ACC112 (cell line): ENCODE measurements around the gene UPF3A.
"Not testable (repeated sequence)": the region's sequence is repeated elsewhere in the genome, so short reads cannot be mapped to it uniquely, and the experiment has no call there.

Experiments used
- H2AFZ ChIP-seq: fragments of 200-600 bp; sonication (generic); one replicate; pipeline ENCODE4 v1.6.0; 2017; ENCODE audit warnings: antibody characterized with exemption, low read length; ENCODE audit not compliant: unreplicated experiment
- H3K27ac ChIP-seq: fragments of 200-600 bp; sonication (generic); 2 replicates; pipeline ENCODE4 v1.5.1; 2014; ENCODE audit warnings: low read depth, mild to moderate bottlenecking, antibody characterized with exemption, low read length, moderate library complexity
- H3K27me3 ChIP-seq: fragments of 200-600 bp; sonication (generic); 2 replicates; pipeline ENCODE4 v1.6.1; 2014; ENCODE audit warnings: mild to moderate bottlenecking, antibody characterized with exemption, low read length, moderate library complexity, mixed read lengths; ENCODE audit not compliant: insufficient read depth
- H3K36me3 ChIP-seq: fragments of 200-600 bp; sonication (generic); 2 replicates; pipeline ENCODE4 v1.6.1; 2016; ENCODE audit warnings: mild to moderate bottlenecking, antibody characterized with exemption, low read length, moderate library complexity, mixed read lengths; ENCODE audit not compliant: insufficient read depth
- H3K4me1 ChIP-seq: fragments of 200-600 bp; sonication (generic); one replicate; pipeline ENCODE4 v1.6.1; 2016; ENCODE audit warnings: low read length, mixed read lengths; ENCODE audit not compliant: insufficient read depth, unreplicated experiment, control insufficient read depth
- H3K4me3 ChIP-seq: fragments of 200-600 bp; sonication (generic); 2 replicates; pipeline ENCODE4 v1.5.1; 2014; ENCODE audit warnings: mild to moderate bottlenecking, low read depth, low read length
- H3K79me2 ChIP-seq: fragments of 200-600 bp; sonication (generic); one replicate; pipeline ENCODE4 v1.6.0; 2016; ENCODE audit warnings: low read length; ENCODE audit not compliant: control insufficient read depth, unreplicated experiment, insufficient read depth

UPF3A gene

GRCh38 chr13:114318624-114319023 lies 37.2 kb downstream of the UPF3A start:
- Histone ChIP-seq H3K79me2 (peaks cover 71% of the 10 kb centered on the region), H3K4me3 (no peak overlapping the region), H3K27ac (no peak overlapping the region), H2AFZ (no peak overlapping the region), H3K36me3 (peaks cover 31% of the 10 kb centered on the region), H3K27me3 (no peaks in the 10 kb centered on the region), H3K4me1 (peaks cover 29% of the 10 kb centered on the region)

GRCh38 chr13:114319441-114319913 lies 38.1 kb downstream of the UPF3A start:
- Histone ChIP-seq H3K27me3 (no peaks in the 10 kb centered on the region), H3K4me1 (peaks cover 27% of the 10 kb centered on the region), H3K79me2 (peaks cover 71% of the 10 kb centered on the region), H3K36me3 (peaks cover 40% of the 10 kb centered on the region), H3K4me3 (no peak overlapping the region), H3K27ac (peak overlapping the region; percentile 31), H2AFZ (no peak overlapping the region)

GRCh38 chr13:114320065-114320464 lies 38.7 kb downstream of the UPF3A start:
- Histone ChIP-seq H2AFZ (no peak overlapping the region), H3K79me2 (peaks cover 71% of the 10 kb centered on the region), H3K4me1 (peaks cover 27% of the 10 kb centered on the region), H3K4me3 (no peak overlapping the region), H3K27ac (no peak overlapping the region), H3K36me3 (peaks cover 45% of the 10 kb centered on the region), H3K27me3 (no peaks in the 10 kb centered on the region)

GRCh38 chr13:114321256-114321655 lies 39.9 kb downstream of the UPF3A start:
- Histone ChIP-seq H2AFZ (no peak overlapping the region), H3K36me3 (peaks cover 57% of the 10 kb centered on the region), H3K4me1 (peaks cover 27% of the 10 kb centered on the region), H3K27me3 (no peaks in the 10 kb centered on the region), H3K27ac (no peak overlapping the region), H3K4me3 (no peak overlapping the region), H3K79me2 (peaks cover 62% of the 10 kb centered on the region)

- Histone ChIP-seq H3K27ac (no peak overlapping the region), H3K4me1 (peaks cover 14% of the 10 kb centered on the region), H3K4me3 (no peak overlapping the region), H3K36me3 (peaks cover 57% of the 10 kb centered on the region), H2AFZ (no peak overlapping the region), H3K79me2 (peaks cover 43% of the 10 kb centered on the region), H3K27me3 (no peaks in the 10 kb centered on the region)
These were observed 41.9 kb downstream of the UPF3A start for GRCh38 chr13:114323349-114323748.

GRCh38 chr13:114324334-114324733 lies 42.9 kb downstream of the UPF3A start:
- no peak overlapping the region for H3K27ac ChIP-seq
- H3K27me3 ChIP-seq, result no peaks in the 10 kb centered on the region
- H3K4me3 ChIP-seq, result no peak overlapping the region
- peaks cover 35% of the 10 kb centered on the region for H3K79me2 ChIP-seq
- no peak overlapping the region for H2AFZ ChIP-seq
- H3K4me1 ChIP-seq, result peaks cover 7% of the 10 kb centered on the region
- peaks cover 57% of the 10 kb centered on the region for H3K36me3 ChIP-seq

GRCh38 chr13:114325729-114326128 lies 44.3 kb downstream of the UPF3A start:
- no peaks in the 10 kb centered on the region for H3K27me3 ChIP-seq
- H3K27ac ChIP-seq, result no peak overlapping the region
- peaks cover 23% of the 10 kb centered on the region for H3K79me2 ChIP-seq
- no peak overlapping the region for H3K4me3 ChIP-seq
- H3K4me1 ChIP-seq, result no peaks in the 10 kb centered on the region
- peaks cover 52% of the 10 kb centered on the region for H3K36me3 ChIP-seq
- H2AFZ ChIP-seq, result no peak overlapping the region

- no peaks in the 10 kb centered on the region for H3K27me3 ChIP-seq
- H3K4me1 ChIP-seq, result no peaks in the 10 kb centered on the region
- H3K4me3 ChIP-seq, result no peak overlapping the region
- H3K79me2 ChIP-seq, result peaks cover 10% of the 10 kb centered on the region
- peaks cover 32% of the 10 kb centered on the region for H3K36me3 ChIP-seq
- no peak overlapping the region for H2AFZ ChIP-seq
- no peak overlapping the region for H3K27ac ChIP-seq
These were observed 46.6 kb downstream of the UPF3A start for GRCh38 chr13:114328034-114328433.

- no peak overlapping the region for H2AFZ ChIP-seq
- H3K79me2 ChIP-seq, result peaks cover 10% of the 10 kb centered on the region
- H3K4me1 ChIP-seq, result no peaks in the 10 kb centered on the region
- no peak overlapping the region for H3K27ac ChIP-seq
- no peak overlapping the region for H3K4me3 ChIP-seq
- no peaks in the 10 kb centered on the region for H3K27me3 ChIP-seq
- peaks cover 27% of the 10 kb centered on the region for H3K36me3 ChIP-seq
These were observed 47.2 kb downstream of the UPF3A start for GRCh38 chr13:114328595-114328994.

- Histone ChIP-seq H3K27ac (no peak overlapping the region), H3K36me3 (peaks cover 12% of the 10 kb centered on the region; the same call in 1 of the 2 replicates), H3K4me1 (no peaks in the 10 kb centered on the region), H3K4me3 (no peak overlapping the region), H2AFZ (no peak overlapping the region), H3K27me3 (no peaks in the 10 kb centered on the region), H3K79me2 (peaks cover 4% of the 10 kb centered on the region)
These were observed 48.7 kb downstream of the UPF3A start for GRCh38 chr13:114330086-114330485.

- H3K27ac ChIP-seq, H3K27me3 ChIP-seq, H2AFZ ChIP-seq, H3K36me3 ChIP-seq, H3K4me3 ChIP-seq, H3K79me2 ChIP-seq, H3K4me1 ChIP-seq: not testable (repeated sequence)
These were observed 52.5 kb downstream of the UPF3A start for GRCh38 chr13:114333881-114334280.
